ENCODE results near the gene GINM1.

GINM1 gene

GRCh38 chr6:149563928-149564325 is 2.2 kb upstream of the GINM1 start:
- no peak overlapping the region for H3K4me3 ChIP-seq (ENCODE audit: low read depth, low read length)
- peaks cover 19% of the 10 kb centered on the region; the same call in 1 of the 2 replicates for H3K4me1 ChIP-seq (ENCODE audit: control insufficient read depth, insufficient read depth, low read length)
- H3K36me3 ChIP-seq (ENCODE audit: control insufficient read depth in 2 of 2, insufficient read depth in 1 of 2, low read length in 2 of 2), result no peaks in the 10 kb centered on the region
- ChIA-PET POLR2A (interaction anchor here (1.4 to 1.5 kb wide), 2 partner anchors 19 to 159 kb away, joined by 3 to 10 read pairs; partner anchors contain the start of gene PPIL4), CTCF (interaction anchor here (0.6 to 2.1 kb wide), 10 partner anchors 12 to 1033 kb away, joined by 3 to 14 read pairs (median 3); partner anchors contain the start of gene PPIL4)
- no peaks in the 10 kb centered on the region for H3K9me3 ChIP-seq (ENCODE audit: control insufficient read depth, insufficient read depth, low read depth, low read length)
- no peak overlapping the region for H3K27ac ChIP-seq (ENCODE audit: extremely low read depth, low read depth, low read length)
- TF ChIP-seq ZNF311 (tag by site-specific recombination; IDR thresholded peaks at IDR 0.05; ENCODE audit: borderline replicate concordance), result no peak
- peak; percentile 22; the same call in 1 of the 2 replicates for TF ChIP-seq KLF10 (tag by site-specific recombination; IDR thresholded peaks at IDR 0.05)
- peak; percentile 44; the same call in 1 of the 2 replicates for TF ChIP-seq ZNF843 (tag by site-specific recombination; IDR thresholded peaks at IDR 0.05)
- no peak for TF ChIP-seq ZNF610 (tag by site-specific recombination; IDR thresholded peaks at IDR 0.05; ENCODE audit: borderline replicate concordance)
- peak; percentile 51 for TF ChIP-seq OSR2 (tag by site-specific recombination; IDR thresholded peaks at IDR 0.05)
- peak; percentile 87 for TF ChIP-seq PRDM6 (tag by site-specific recombination; IDR thresholded peaks at IDR 0.05)
- TF ChIP-seq ZNF768 (tag by site-specific recombination; IDR thresholded peaks at IDR 0.05), result no peak
- peak; percentile 51; the same call in 1 of the 2 replicates for TF ChIP-seq SP7 (tag by site-specific recombination; IDR thresholded peaks at IDR 0.05)
- TF ChIP-seq, protein P1, sequence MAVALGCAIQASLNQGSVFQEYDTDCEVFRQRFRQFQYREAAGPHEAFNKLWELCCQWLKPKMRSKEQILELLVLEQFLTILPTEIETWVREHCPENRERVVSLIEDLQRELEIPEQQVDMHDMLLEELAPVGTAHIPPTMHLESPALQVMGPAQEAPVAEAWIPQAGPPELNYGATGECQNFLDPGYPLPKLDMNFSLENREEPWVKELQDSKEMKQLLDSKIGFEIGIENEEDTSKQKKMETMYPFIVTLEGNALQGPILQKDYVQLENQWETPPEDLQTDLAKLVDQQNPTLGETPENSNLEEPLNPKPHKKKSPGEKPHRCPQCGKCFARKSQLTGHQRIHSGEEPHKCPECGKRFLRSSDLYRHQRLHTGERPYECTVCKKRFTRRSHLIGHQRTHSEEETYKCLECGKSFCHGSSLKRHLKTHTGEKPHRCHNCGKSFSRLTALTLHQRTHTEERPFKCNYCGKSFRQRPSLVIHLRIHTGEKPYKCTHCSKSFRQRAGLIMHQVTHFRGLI (tag by site-specific recombination; IDR thresholded peaks at IDR 0.05), result peak; percentile 15; the same call in 1 of the 2 replicates
- TF ChIP-seq ZSCAN4 (tag by site-specific recombination; IDR thresholded peaks at IDR 0.05), result no peak
- peak; percentile 76 for TF ChIP-seq ZEB2 (tag by site-specific recombination; IDR thresholded peaks at IDR 0.05)
- TF ChIP-seq TSHZ1 (tag by site-specific recombination; IDR thresholded peaks at IDR 0.05; ENCODE audit: borderline replicate concordance), result peak; percentile 63; the same call in 1 of the 2 replicates
- TF ChIP-seq INSM2 (tag by site-specific recombination; IDR thresholded peaks at IDR 0.05), result 0 out of 2 replicates have a peak, but pooled peaks have one; percentile 26
- no peak for TF ChIP-seq ZNF645 (tag by site-specific recombination; IDR thresholded peaks at IDR 0.05)
- no peak for TF ChIP-seq ZBTB8A (tag by site-specific recombination; IDR thresholded peaks at IDR 0.05)
- no peak for TF ChIP-seq SCRT2 (tag by site-specific recombination; IDR thresholded peaks at IDR 0.05)
- TF ChIP-seq ZNF501 (tag by site-specific recombination; IDR thresholded peaks at IDR 0.05), result no peak
- TF ChIP-seq ZNF629 (tag by site-specific recombination; IDR thresholded peaks at IDR 0.05), result peak; percentile 68
- TF ChIP-seq KLF8 (tag by site-specific recombination; IDR thresholded peaks at IDR 0.05), result peak; percentile 38; the same call in 1 of the 2 replicates
- no peak for TF ChIP-seq ZNF624 (tag by site-specific recombination; IDR thresholded peaks at IDR 0.05)
- peak; percentile 83 for TF ChIP-seq FEZF1 (tag by site-specific recombination; IDR thresholded peaks at IDR 0.05)
- TF ChIP-seq ATF2 (tag by site-specific recombination; IDR thresholded peaks at IDR 0.05; ENCODE audit: low read depth), result no peak
- no peak for TF ChIP-seq ZNF529 (tag by site-specific recombination; IDR thresholded peaks at IDR 0.05; ENCODE audit: insufficient replicate concordance)
- TF ChIP-seq TCF7L2 (IDR thresholded peaks at IDR 0.05; ENCODE audit: borderline replicate concordance, low read depth, low read length), result peak; percentile 78
- TF ChIP-seq PRDM1 (tag by site-specific recombination; IDR thresholded peaks at IDR 0.05), result no peak
